Transverse colon (tissue), 4 donors: ENCODE measurements around the gene SLC6A7. TPM values are rescaled to one million over a fixed set of nuclear protein-coding genes. Genes with fewer than 3 reads are reported as not detected.

ENCODE experiments used
- DNase-seq: peaks from one replicate; pipeline ENCODE4 v3.0.0-alpha.2; 2019
- H3K27ac ChIP-seq, 4 donors: fragments of 200-600 bp; sonication (generic); 2 replicates each; pipeline ENCODE4 v1.5.1; 2016 to 2018; ENCODE audit warnings: inconsistent platforms in 4 of 4
- H3K27me3 ChIP-seq: fragments of 200-600 bp; sonication (generic); 2 replicates; pipeline ENCODE4 v1.5.1; 2017; ENCODE audit warnings: inconsistent platforms
- H3K36me3 ChIP-seq, 4 donors: fragments of 200-600 bp; sonication (generic); 2 replicates each; pipeline ENCODE4 v1.5.1; 2017 to 2019; ENCODE audit warnings: inconsistent platforms in 4 of 4
- H3K4me1 ChIP-seq, 4 donors: fragments of 200-600 bp; sonication (generic); 2 replicates each; pipeline ENCODE4 v1.5.1; 2017 to 2020; ENCODE audit warnings: inconsistent platforms in 4 of 4
- H3K4me3 ChIP-seq, 4 donors: fragments of 200-600 bp; sonication (generic); 1 replicate in 1 of 4; 2 replicates in 3 of 4; pipeline versions ENCODE4 v1.5.1 to v1.6.1; 2017 to 2019; ENCODE audit warnings: inconsistent platforms in 4 of 4
- H3K9me3 ChIP-seq, 2 donors: fragments of 200-600 bp; sonication (generic); 2 replicates each; pipeline ENCODE4 v1.5.1; 2017 to 2019; ENCODE audit warnings: inconsistent platforms in 2 of 2
- EP300 ChIP-seq: sonication (generic); formaldehyde crosslinking; IDR thresholded peaks from one replicate; pipeline ENCODE4 v1.6.1; 2017; ENCODE audit warnings: antibody characterized with exemption, low read depth
- POLR2A ChIP-seq: fragments of 450-650 bp; IDR thresholded peaks from one replicate; pipeline ENCODE4 v1.6.1; 2016; ENCODE audit warnings: antibody characterized with exemption, mild to moderate bottlenecking, moderate library complexity
- POLR2AphosphoS5 ChIP-seq, 3 donors: sonication (generic); formaldehyde crosslinking; IDR thresholded peaks; one replicate each; pipeline ENCODE4 v1.6.1; 2016; ENCODE audit warnings: antibody characterized with exemption in 3 of 3
- WGBS, 2 donors: methylation state at CpG; one replicate each; pipeline ENCODE4 v1.1.5; 2018; ENCODE audit warnings: low coverage in 1 of 2; 5-methylcytosine and 5-hydroxymethylcytosine counted together
- in situ Hi-C, 4 donors: fragments of 200-750 bp; cut with MboI; loops; one replicate each; pipeline versions ENCODE4 v1.15.0 to v1.15.1; 2017; ENCODE audit warnings: low sequenced_read_pairs in 3 of 4, low pct_ligation_motif_present in 1 of 4, low pct_unique_long_range_greater_than_20kb in 1 of 4
- intact Hi-C: fragments of 100-400 bp; cut with DNase I; formaldehyde crosslinking; loops from one replicate; pipeline ENCODE4 v1.15.1; 2023; ENCODE audit warnings: low total_unique reads
- total RNA-seq, 4 donors: library from RNA; depleted of rRNA; stranded (reverse); fragments of >200 nt; gene quantifications; one replicate each; pipeline ENCODE4 v1.1.0, GENCODE V29; 2016
- TF ChIP-seq, protein P1 (sequence below), 5 experiments: fragments of 200-600 bp in 3 of 5; fragments of 450-650 bp in 2 of 5; sonication (generic) in 3 of 5; IDR thresholded peaks; 1 replicate in 2 of 5; 2 replicates in 3 of 5; pipeline ENCODE4 v1.5.1; 2016 to 2017; ENCODE audit warnings: antibody characterized with exemption in 5 of 5, inconsistent platforms in 3 of 5, mild to moderate bottlenecking in 2 of 5, moderate library complexity in 1 of 5

Gene SLC6A7
- total RNA-seq, 4 donors from 2014 or later = 19.5 to 67.7 (median 21.3) TPM

GRCh38 chr5:150161242-150162141, 28.4 kb upstream of the SLC6A7 start:
- TF ChIP-seq POLR2A = no peak
- TF ChIP-seq, protein P1, sequence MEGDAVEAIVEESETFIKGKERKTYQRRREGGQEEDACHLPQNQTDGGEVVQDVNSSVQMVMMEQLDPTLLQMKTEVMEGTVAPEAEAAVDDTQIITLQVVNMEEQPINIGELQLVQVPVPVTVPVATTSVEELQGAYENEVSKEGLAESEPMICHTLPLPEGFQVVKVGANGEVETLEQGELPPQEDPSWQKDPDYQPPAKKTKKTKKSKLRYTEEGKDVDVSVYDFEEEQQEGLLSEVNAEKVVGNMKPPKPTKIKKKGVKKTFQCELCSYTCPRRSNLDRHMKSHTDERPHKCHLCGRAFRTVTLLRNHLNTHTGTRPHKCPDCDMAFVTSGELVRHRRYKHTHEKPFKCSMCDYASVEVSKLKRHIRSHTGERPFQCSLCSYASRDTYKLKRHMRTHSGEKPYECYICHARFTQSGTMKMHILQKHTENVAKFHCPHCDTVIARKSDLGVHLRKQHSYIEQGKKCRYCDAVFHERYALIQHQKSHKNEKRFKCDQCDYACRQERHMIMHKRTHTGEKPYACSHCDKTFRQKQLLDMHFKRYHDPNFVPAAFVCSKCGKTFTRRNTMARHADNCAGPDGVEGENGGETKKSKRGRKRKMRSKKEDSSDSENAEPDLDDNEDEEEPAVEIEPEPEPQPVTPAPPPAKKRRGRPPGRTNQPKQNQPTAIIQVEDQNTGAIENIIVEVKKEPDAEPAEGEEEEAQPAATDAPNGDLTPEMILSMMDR (IDR thresholded peaks at IDR 0.05) = peak; percentile 89 to 99 (median 93)
- Histone ChIP-seq H3K27ac (peak overlapping the region; percentile 87 to 96 (median 91)), H3K36me3 (no peaks in the 10 kb centered on the region), H3K9me3 (no peaks in the 10 kb centered on the region), H3K4me1 (peaks cover 24 to 51% (median 41%) of the 10 kb centered on the region in 4 donors), H3K27me3 (no peaks in the 10 kb centered on the region), H3K4me3 (peak overlapping the region in 1 of 4 donors; percentile 18)
- peak; percentile 95 for DNase-seq
- 30 to 43% methylated on average over 2 to 14 of the region's 14 CpGs for WGBS, 2 donors
- intact Hi-C loops = no loop called here
- in situ Hi-C loops = loop anchor here in 3 of 4 donors (5.0 to 25.0 kb wide), 3 partner anchors 51 to 276 kb away; partner anchors contain the start of gene RPS14 (in 2 of the 3)

GRCh38 chr5:150162142-150162513, 27.7 kb upstream of the SLC6A7 start:
- peak; percentile 88 for DNase-seq
- Histone ChIP-seq H3K4me1 (peaks cover 24 to 51% (median 41%) of the 10 kb centered on the region in 4 donors), H3K27me3 (peaks cover 6% of the 10 kb centered on the region), H3K9me3 (no peaks in the 10 kb centered on the region), H3K4me3 (peak overlapping the region in 1 of 4 donors; percentile 18), H3K27ac (peak overlapping the region; percentile 87 to 96 (median 91)), H3K36me3 (no peaks in the 10 kb centered on the region)
- WGBS, 2 donors = 61% methylated on average over 3 of the region's 3 CpGs; no CpG with 5 or more reads in 1 of the 2 donors
- in situ Hi-C loops (loop anchor here in 3 of 4 donors (5.0 to 25.0 kb wide), 3 partner anchors 50 to 275 kb away; partner anchors contain the start of gene RPS14 (in 2 of the 3)), intact Hi-C loops (no loop called here)
- TF ChIP-seq POLR2A = peak; percentile 81
- TF ChIP-seq, protein P1 (IDR thresholded peaks at IDR 0.05) = no peak
- peak; percentile 83 to 88 (median 84) for TF ChIP-seq POLR2AphosphoS5 (IDR thresholded peaks at IDR 0.05)
- TF ChIP-seq EP300 = peak; percentile 27

DNA sequence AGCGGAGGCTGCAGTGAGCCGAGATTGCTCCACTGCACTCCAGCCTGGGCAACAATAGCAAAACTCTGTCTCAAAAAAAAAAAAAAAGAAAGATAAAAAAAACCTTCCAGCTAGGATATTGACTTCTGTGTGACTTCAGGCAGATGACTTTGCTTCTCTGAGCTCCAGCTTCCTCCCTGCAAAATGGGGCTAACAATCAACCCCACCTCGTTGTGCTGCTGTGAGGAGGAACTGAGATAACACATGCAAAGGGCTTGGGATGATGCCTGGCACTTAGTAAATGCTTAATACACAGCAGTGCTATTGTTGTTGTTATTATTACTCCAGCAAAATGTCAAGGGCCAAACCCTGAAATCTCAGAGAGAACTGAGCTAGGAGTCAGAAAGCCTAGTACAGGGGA, 26.8 kb upstream of the SLC6A7 start:
- WGBS, 2 donors = 60 to 80% methylated on average over 1 to 3 of the region's 3 CpGs
- Histone ChIP-seq H3K36me3 (no peaks in the 10 kb centered on the region), H3K4me3 (no peak overlapping the region), H3K4me1 (peaks cover 24 to 51% (median 41%) of the 10 kb centered on the region in 4 donors), H3K27ac (peak overlapping the region; percentile 87 to 96 (median 91)), H3K27me3 (peaks cover 13% of the 10 kb centered on the region), H3K9me3 (no peaks in the 10 kb centered on the region)
- DNase-seq = no peak
- TF ChIP-seq POLR2A (no peak), EP300 (no peak), POLR2AphosphoS5 (IDR thresholded peaks at IDR 0.05) (no peak)
- TF ChIP-seq, protein P1 (IDR thresholded peaks at IDR 0.05) = no peak
- intact Hi-C loops (no loop called here), in situ Hi-C loops (loop anchor here in 3 of 4 donors (5.0 to 25.0 kb wide), 3 partner anchors 49 to 274 kb away; partner anchors contain the start of gene RPS14 (in 2 of the 3))

DNA sequence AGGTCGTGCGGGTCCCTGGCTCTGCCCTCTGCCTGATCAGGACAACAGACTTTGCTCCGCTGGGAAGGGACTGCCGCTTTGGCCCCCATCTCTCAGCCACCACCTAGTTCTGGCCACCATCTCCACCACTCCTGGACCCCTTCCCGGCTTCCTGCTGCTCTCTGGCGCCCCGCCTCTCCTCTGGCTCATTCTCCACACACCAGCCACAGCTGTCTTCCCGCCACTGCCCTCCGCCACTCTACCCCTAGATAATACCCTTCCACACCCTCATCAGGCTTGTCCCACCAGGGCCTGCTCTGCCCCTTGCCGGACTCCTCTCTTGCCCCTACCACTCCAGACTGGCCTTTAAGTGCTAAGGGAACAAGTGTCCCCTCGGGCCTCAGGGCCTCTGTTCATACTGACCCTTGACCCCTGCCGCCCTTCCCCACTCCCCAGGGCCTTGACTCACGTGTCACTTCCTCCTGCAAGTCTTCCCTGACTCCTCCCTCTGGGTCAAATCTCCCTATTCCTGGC, 26.3 kb upstream of the SLC6A7 start:
- Histone ChIP-seq H3K9me3 (no peaks in the 10 kb centered on the region), H3K27me3 (peaks cover 13% of the 10 kb centered on the region), H3K4me1 (peaks cover 24 to 52% (median 41%) of the 10 kb centered on the region in 4 donors), H3K27ac (peak overlapping the region; percentile 87 to 96 (median 91)), H3K36me3 (no peaks in the 10 kb centered on the region), H3K4me3 (no peak overlapping the region)
- intact Hi-C loops (no loop called here), in situ Hi-C loops (loop anchor here in 3 of 4 donors (5.0 to 25.0 kb wide), 3 partner anchors 49 to 274 kb away; partner anchors contain the start of gene RPS14 (in 2 of the 3))
- 30 to 40% methylated on average over 9 to 13 of the region's 13 CpGs for WGBS, 2 donors
- TF ChIP-seq POLR2AphosphoS5 (IDR thresholded peaks at IDR 0.05) (peak in 1 of 3 donors; percentile 32), EP300 (no peak), POLR2A (peak; percentile 42)
- TF ChIP-seq, protein P1 (IDR thresholded peaks at IDR 0.05) = peak in 4 of 5 experiments; percentile 14 to 57 (median 20)
- DNase-seq = peak; percentile 78
